Measurements from ENCODE around the gene FNBP1L.

GRCh38 chr1:93496520-93496919 is 48.6 kb downstream of the FNBP1L start:
- TF ChIP-seq CTCF (IDR thresholded peaks at IDR 0.05; ENCODE audit: low read length), result no peak
- TF ChIP-seq EZH2 (optimal IDR thresholded peaks at IDR 0.05; ENCODE audit: low read depth, low read length), result no peak
- TF ChIP-seq EZH2phosphoT487 (IDR thresholded peaks at IDR 0.05; ENCODE audit: low read length), result no peak

Measured in MM.1S (cell line).